Loucy (cell line): ENCODE results near the gene MICAL3.

ENCODE experiments used
- H2AFZ ChIP-seq: fragments of 200-600 bp; sonication (generic); 2 replicates; pipeline ENCODE4 v1.6.0; 2016; ENCODE audit warnings: antibody characterized with exemption, mild to moderate bottlenecking, low read length, moderate library complexity
- H3F3A ChIP-seq: fragments of 200-600 bp; 2 replicates; pipeline ENCODE4 v1.6.0; 2016; ENCODE audit warnings: antibody characterized with exemption, low read depth, mild to moderate bottlenecking
- H3K27me3 ChIP-seq: fragments of 200-600 bp; sonication (generic); 2 replicates; pipeline ENCODE4 v1.6.1; 2014; ENCODE audit warnings: low read length, mild to moderate bottlenecking; ENCODE audit not compliant: insufficient read depth, poor library complexity, severe bottlenecking
- H3K36me3 ChIP-seq: fragments of 200-600 bp; sonication (generic); 2 replicates; pipeline ENCODE4 v1.6.1; 2016; ENCODE audit warnings: low read length; ENCODE audit not compliant: insufficient read depth
- H3K4me1 ChIP-seq: fragments of 200-600 bp; sonication (generic); 2 replicates; pipeline ENCODE4 v1.5.1; 2014; ENCODE audit warnings: low read length, mild to moderate bottlenecking; ENCODE audit not compliant: insufficient read depth, poor library complexity, severe bottlenecking
- H3K4me2 ChIP-seq: fragments of 200-600 bp; sonication (generic); 2 replicates; pipeline ENCODE4 v1.6.0; 2014; ENCODE audit warnings: antibody characterized with exemption, low read length, low read depth, mild to moderate bottlenecking; ENCODE audit not compliant: poor library complexity, severe bottlenecking
- H3K4me3 ChIP-seq: fragments of 200-600 bp; sonication (generic); 2 replicates; pipeline ENCODE4 v1.5.1; 2014; ENCODE audit warnings: low read length, mild to moderate bottlenecking, mixed read lengths; ENCODE audit not compliant: poor library complexity, severe bottlenecking
- H3K79me2 ChIP-seq: fragments of 200-600 bp; sonication (generic); 2 replicates; pipeline ENCODE4 v1.6.1; 2014; ENCODE audit warnings: low read length; ENCODE audit not compliant: insufficient read depth
- H3K9ac ChIP-seq: fragments of 200-600 bp; sonication (generic); 2 replicates; pipeline ENCODE4 v1.6.0; 2014; ENCODE audit warnings: mild to moderate bottlenecking, low read depth, low read length, moderate library complexity; ENCODE audit not compliant: poor library complexity, severe bottlenecking
- H3K9me2 ChIP-seq: fragments of 200-600 bp; sonication (generic); replicated peaks from 2 replicates; pipeline ENCODE4 v1.6.1; 2016; ENCODE audit warnings: low read depth, low read length, mixed read lengths
- H3K9me3 ChIP-seq: fragments of 200-600 bp; sonication (generic); 2 replicates; pipeline ENCODE4 v1.6.1; 2014; ENCODE audit warnings: mild to moderate bottlenecking, antibody characterized with exemption, low read length, low read depth; ENCODE audit not compliant: insufficient read depth
- H4K20me1 ChIP-seq: fragments of 200-600 bp; sonication (generic); 2 replicates; pipeline ENCODE4 v1.6.0; 2014; ENCODE audit warnings: antibody characterized with exemption, low read length, mild to moderate bottlenecking; ENCODE audit not compliant: insufficient read depth, poor library complexity, severe bottlenecking
- CTCF ChIP-seq: fragments of 200-600 bp; sonication (generic); conservative IDR thresholded peaks from 2 replicates; pipeline ENCODE4 v1.5.1; 2014; ENCODE audit warnings: mild to moderate bottlenecking, antibody characterized with exemption, low read length
- EZH2phosphoT487 ChIP-seq: fragments of 200-600 bp; IDR thresholded peaks from 2 replicates; pipeline ENCODE4 v1.6.1; 2018; ENCODE audit warnings: antibody characterized with exemption, mild to moderate bottlenecking, moderate library complexity, borderline replicate concordance

MICAL3 gene

DNA sequence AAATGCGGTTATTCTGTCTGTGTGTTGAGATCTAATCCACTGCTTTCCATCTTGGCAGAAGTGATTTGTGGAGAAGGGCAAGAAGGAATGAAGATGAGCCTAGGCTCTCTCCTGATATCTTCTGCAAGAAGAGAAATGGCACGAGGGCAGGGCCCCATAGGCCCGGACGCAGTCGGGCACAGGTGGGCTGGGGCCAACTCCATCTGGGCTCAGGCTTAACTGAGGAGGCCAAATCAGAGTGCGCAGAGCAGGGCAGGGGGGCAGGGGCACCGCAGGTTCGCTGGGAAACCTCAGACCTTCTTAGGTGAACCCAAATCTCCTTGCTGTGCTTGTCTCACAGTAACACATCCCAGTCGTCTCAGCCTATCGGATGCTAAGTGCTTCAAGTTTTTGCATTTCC, 217.3 kb downstream of the MICAL3 start:
- H3K4me3 ChIP-seq: no peak overlapping the region
- TF ChIP-seq CTCF (no peak), EZH2phosphoT487 (no peak)
- H4K20me1 ChIP-seq: no peaks in the 10 kb centered on the region
- H3K4me2 ChIP-seq: no peak overlapping the region
- no peaks in the 10 kb centered on the region for H3K27me3 ChIP-seq
- peaks cover 31% of the 10 kb centered on the region; the same call in 1 of the 2 replicates for H3K36me3 ChIP-seq
- no peak overlapping the region for H2AFZ ChIP-seq
- H3K79me2 ChIP-seq: no peaks in the 10 kb centered on the region
- no peaks in the 10 kb centered on the region for H3K4me1 ChIP-seq
- no peaks in the 10 kb centered on the region for H3K9me3 ChIP-seq
- no peak overlapping the region for H3K9ac ChIP-seq
- no peaks in the 10 kb centered on the region for H3F3A ChIP-seq
- no peaks in the 10 kb centered on the region for H3K9me2 ChIP-seq

- no peak overlapping the region for H3K4me3 ChIP-seq
- H3K36me3 ChIP-seq: peaks cover 31% of the 10 kb centered on the region; the same call in 1 of the 2 replicates
- TF ChIP-seq EZH2phosphoT487 (no peak), CTCF (no peak)
Measured at GRCh38 chr22:17806437-17806836, 217.9 kb downstream of the MICAL3 start.

GRCh38 chr22:17804331-17805080, 219.9 kb downstream of the MICAL3 start:
- H3K9ac ChIP-seq: no peak overlapping the region
- no peaks in the 10 kb centered on the region for H3K9me3 ChIP-seq
- H2AFZ ChIP-seq: no peak overlapping the region
- no peaks in the 10 kb centered on the region for H3K79me2 ChIP-seq
- no peaks in the 10 kb centered on the region for H4K20me1 ChIP-seq
- H3K9me2 ChIP-seq: no peaks in the 10 kb centered on the region
- H3K4me3 ChIP-seq: no peak overlapping the region
- peaks cover 24% of the 10 kb centered on the region; the same call in 1 of the 2 replicates for H3K36me3 ChIP-seq
- no peaks in the 10 kb centered on the region for H3K4me1 ChIP-seq
- TF ChIP-seq CTCF (no peak), EZH2phosphoT487 (no peak)
- H3K4me2 ChIP-seq: no peak overlapping the region
- no peaks in the 10 kb centered on the region for H3F3A ChIP-seq
- no peaks in the 10 kb centered on the region for H3K27me3 ChIP-seq

More at GRCh38 chr22:17806437-17806836, 217.9 kb downstream of the MICAL3 start:
- H3F3A ChIP-seq: no peaks in the 10 kb centered on the region
- no peaks in the 10 kb centered on the region for H3K9me2 ChIP-seq
- no peaks in the 10 kb centered on the region for H3K9me3 ChIP-seq
- no peak overlapping the region for H3K4me2 ChIP-seq
- no peak overlapping the region for H3K9ac ChIP-seq
- H3K79me2 ChIP-seq: no peaks in the 10 kb centered on the region
- no peak overlapping the region for H2AFZ ChIP-seq
- no peaks in the 10 kb centered on the region for H3K4me1 ChIP-seq
- H3K27me3 ChIP-seq: no peaks in the 10 kb centered on the region
- no peaks in the 10 kb centered on the region for H4K20me1 ChIP-seq
